Astrocyte of the spinal cord (primary cell): ENCODE measurements around the gene TMEM235.

ENCODE experiments used
- DNase-seq: peaks from one replicate; pipeline ENCODE4 v3.0.0; 2011; ENCODE audit warnings: low read depth, low spot score
- H3K4me3 ChIP-seq: 2 replicates; pipeline ENCODE4 v1.5.1; 2011; ENCODE audit warnings: low read depth, mild to moderate bottlenecking, low read length, moderate library complexity
- CTCF ChIP-seq: IDR thresholded peaks from 2 replicates; pipeline ENCODE4 v1.5.1; 2012; ENCODE audit warnings: low read depth, mild to moderate bottlenecking, low read length, inconsistent platforms
- in situ Hi-C: cut with HindIII; loops from 2 replicates; pipeline ENCODE4 v1.10.0; 2017; ENCODE audit warnings: low sequenced_read_pairs

TMEM235 gene

GRCh38 chr17:78214706-78215061, 16.7 kb upstream of the TMEM235 start:
- in situ Hi-C loops = no loop called here
- DNase-seq = no peak
- H3K4me3 ChIP-seq = peak overlapping the region; percentile 85
- TF ChIP-seq CTCF = no peak

GRCh38 chr17:78219396-78220150, 11.9 kb upstream of the TMEM235 start:
- no peak for DNase-seq
- in situ Hi-C loops = no loop called here
- H3K4me3 ChIP-seq = no peak overlapping the region
- TF ChIP-seq CTCF = no peak

GRCh38 chr17:78223061-78223460, 8.4 kb upstream of the TMEM235 start:
- no peak for TF ChIP-seq CTCF
- in situ Hi-C loops = no loop called here
- no peak overlapping the region for H3K4me3 ChIP-seq
- DNase-seq = no peak

DNA sequence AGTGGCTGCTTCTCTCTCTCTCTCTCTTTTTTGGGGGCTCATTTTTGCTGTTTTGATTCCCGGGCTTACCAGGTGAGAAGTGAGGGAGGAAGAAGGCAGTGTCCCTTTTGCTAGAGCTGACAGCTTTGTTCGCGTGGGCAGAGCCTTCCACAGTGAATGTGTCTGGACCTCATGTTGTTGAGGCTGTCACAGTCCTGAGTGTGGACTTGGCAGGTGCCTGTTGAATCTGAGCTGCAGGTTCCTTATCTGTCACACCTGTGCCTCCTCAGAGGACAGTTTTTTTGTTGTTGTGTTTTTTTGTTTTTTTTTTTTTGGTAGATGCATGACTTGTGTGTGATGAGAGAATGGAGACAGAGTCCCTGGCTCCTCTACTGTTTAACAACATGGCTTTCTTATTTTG, 7.7 kb upstream of the TMEM235 start:
- no peak for DNase-seq
- in situ Hi-C loops = no loop called here
- TF ChIP-seq CTCF = no peak
- no peak overlapping the region for H3K4me3 ChIP-seq

DNA sequence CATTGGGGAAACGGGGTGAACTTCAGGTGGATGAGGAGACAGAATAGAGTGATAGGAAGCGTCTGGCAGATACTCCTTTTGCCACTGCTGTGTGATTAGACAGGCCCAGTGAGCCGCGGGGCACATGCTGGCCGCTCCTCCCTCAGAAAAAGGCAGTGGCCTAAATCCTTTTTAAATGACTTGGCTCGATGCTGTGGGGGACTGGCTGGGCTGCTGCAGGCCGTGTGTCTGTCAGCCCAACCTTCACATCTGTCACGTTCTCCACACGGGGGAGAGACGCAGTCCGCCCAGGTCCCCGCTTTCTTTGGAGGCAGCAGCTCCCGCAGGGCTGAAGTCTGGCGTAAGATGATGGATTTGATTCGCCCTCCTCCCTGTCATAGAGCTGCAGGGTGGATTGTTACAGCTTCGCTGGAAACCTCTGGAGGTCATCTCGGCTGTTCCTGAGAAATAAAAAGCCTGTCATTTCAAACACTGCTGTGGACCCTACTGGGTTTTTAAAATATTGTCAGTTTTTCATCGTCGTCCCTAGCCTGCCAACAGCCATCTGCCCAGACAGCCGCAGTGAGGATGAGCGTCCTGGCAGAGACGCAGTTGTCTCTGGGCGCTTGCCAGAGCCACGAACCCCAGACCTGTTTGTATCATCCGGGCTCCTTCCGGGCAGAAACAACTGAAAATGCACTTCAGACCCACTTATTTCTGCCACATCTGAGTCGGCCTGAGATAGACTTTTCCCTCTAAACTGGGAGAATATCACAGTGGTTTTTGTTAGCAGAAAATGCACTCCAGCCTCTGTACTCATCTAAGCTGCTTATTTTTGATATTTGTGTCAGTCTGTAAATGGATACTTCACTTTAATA, 7.0 kb upstream of the TMEM235 start:
- in situ Hi-C loops = no loop called here
- H3K4me3 ChIP-seq = no peak overlapping the region
- no peak for DNase-seq
- TF ChIP-seq CTCF = no peak

- TF ChIP-seq CTCF = no peak
- in situ Hi-C loops = no loop called here
- no peak for DNase-seq
Observed at GRCh38 chr17:78225088-78225865, 6.2 kb upstream of the TMEM235 start.

More at GRCh38 chr17:78225088-78225865, 6.2 kb upstream of the TMEM235 start:
- no peak overlapping the region for H3K4me3 ChIP-seq
